Endothelial cell of umbilical vein (primary cell): ENCODE measurements around the gene GBX2. TPM values are rescaled to one million over a fixed set of nuclear protein-coding genes. Genes with fewer than 3 reads are reported as not detected.

ENCODE experiments used
- BruUV-seq: library from RNA; stranded (reverse); fragments of 400-500 nt; replicated peaks from 2 replicates; lab custom pipeline; 2021; lab: Mats Ljungman, UMichigan
- CTCF ChIA-PET: fragments of 300-600, 350-600 bp; sonication (Branson Sonifier 250); formaldehyde crosslinking; loops from one replicate; lab custom pipeline; 2021; ENCODE audit warnings: antibody characterized with exemption, inconsistent platforms; lab: Charles Lee
- POLR2A ChIA-PET: fragments of 300-600, 350-600 bp; sonication (Branson Sonifier 250); formaldehyde crosslinking; loops from one replicate; lab custom pipeline; 2021; ENCODE audit warnings: antibody characterized with exemption, inconsistent platforms; lab: Charles Lee
- DNase-seq: peaks from one replicate; pipeline ENCODE4 v3.0.0-alpha.2; 2011; ENCODE audit warnings: low read depth, low spot score
- FAIRE-seq: peaks from 2 replicates; lab custom pipeline; 2011; peaks lifted over from hg19 to GRCh38; lab: Jason Lieb, UNC
- H2AFZ ChIP-seq: 2 replicates; pipeline ENCODE4 v1.6.0; 2012; ENCODE audit warnings: low read depth, low read length, control low read depth, inconsistent platforms
- H3K27ac ChIP-seq: 2 replicates; pipeline ENCODE4 v1.5.1; 2011; ENCODE audit warnings: low read depth, mild to moderate bottlenecking, control low read depth, low read length, moderate library complexity; ENCODE audit not compliant: insufficient read depth
- H3K27me3 ChIP-seq, 2 experiments: 2 replicates each; pipeline versions ENCODE4 v1.6.0 to v1.6.1; 2011; ENCODE audit warnings: low read length in 2 of 2, mixed read lengths in 1 of 2; ENCODE audit not compliant: control insufficient read depth in 2 of 2, insufficient read depth in 2 of 2
- H3K36me3 ChIP-seq, 2 experiments: 2 replicates in 1 of 2; 3 replicates in 1 of 2; pipeline ENCODE4 v1.5.1; 2011; ENCODE audit warnings: low read length in 2 of 2, mild to moderate bottlenecking in 1 of 2, moderate library complexity in 1 of 2; ENCODE audit not compliant: control insufficient read depth in 2 of 2, insufficient read depth in 2 of 2; ENCODE audit errors: extremely low read depth in 1 of 2
- H3K4me1 ChIP-seq: 3 replicates; pipeline ENCODE4 v1.5.1; 2011; ENCODE audit warnings: mild to moderate bottlenecking, low read length; ENCODE audit not compliant: control insufficient read depth, insufficient read depth; ENCODE audit errors: extremely low read depth
- H3K4me2 ChIP-seq: 2 replicates; pipeline ENCODE4 v1.6.1; 2011; ENCODE audit warnings: low read length, control low read depth, mixed read lengths; ENCODE audit not compliant: insufficient read depth
- H3K4me3 ChIP-seq, 3 experiments: fragments of 200-600 bp in 1 of 3; sonication (generic), shearing (Covaris generic) in 1 of 3; replicated peaks in 1 of 3; 2 replicates each; pipeline ENCODE4 v1.5.1; 2011 to 2016; ENCODE audit warnings: control low read depth in 3 of 3, low read length in 3 of 3, mild to moderate bottlenecking in 2 of 3, inconsistent platforms in 1 of 3, low read depth in 1 of 3, moderate library complexity in 1 of 3; ENCODE audit not compliant: insufficient read depth in 1 of 3
- H3K79me2 ChIP-seq: 2 replicates; pipeline ENCODE4 v1.6.0; 2012; ENCODE audit warnings: low read length, inconsistent platforms; ENCODE audit not compliant: control insufficient read depth, insufficient read depth
- H3K9ac ChIP-seq: replicated peaks from 2 replicates; pipeline ENCODE3; 2011; ENCODE audit warnings: low read length, control low read depth; ENCODE audit not compliant: insufficient read depth; ENCODE audit errors: extremely low read depth
- H3K9me1 ChIP-seq: replicated peaks from 3 replicates; pipeline ENCODE4 v1.6.0; 2011; ENCODE audit warnings: mild to moderate bottlenecking, low read length; ENCODE audit not compliant: control insufficient read depth, insufficient read depth; ENCODE audit errors: extremely low read depth
- H3K9me3 ChIP-seq: replicated peaks from 2 replicates; pipeline ENCODE4 v1.5.1; 2012; ENCODE audit warnings: low read length, inconsistent platforms; ENCODE audit not compliant: control insufficient read depth, insufficient read depth
- H4K20me1 ChIP-seq: replicated peaks from 2 replicates; pipeline ENCODE3; 2011; ENCODE audit warnings: mild to moderate bottlenecking, low read length; ENCODE audit not compliant: control insufficient read depth, insufficient read depth; ENCODE audit errors: extremely low read depth
- FOS ChIP-seq: IDR thresholded peaks from 2 replicates; pipeline ENCODE4 v1.6.1; 2011; ENCODE audit warnings: mild to moderate bottlenecking, low read length, moderate library complexity, borderline replicate concordance; ENCODE audit not compliant: insufficient read depth
- JUN ChIP-seq: IDR thresholded peaks from 2 replicates; pipeline ENCODE4 v1.6.1; 2011; ENCODE audit warnings: borderline replicate concordance, low read depth; ENCODE audit not compliant: insufficient read length, insufficient read depth
- MAX ChIP-seq: IDR thresholded peaks from 2 replicates; pipeline ENCODE4 v1.6.1; 2011; ENCODE audit not compliant: insufficient read depth, insufficient read length
- MYC ChIP-seq: IDR thresholded peaks from one replicate; pipeline ENCODE4 v1.6.1; 2011; ENCODE audit warnings: mild to moderate bottlenecking, low read depth, low read length
- POLR2A ChIP-seq: IDR thresholded peaks from 2 replicates; pipeline ENCODE4 v1.6.1; 2012; ENCODE audit warnings: low read depth, mild to moderate bottlenecking, control low read depth, low read length
- POLR2AphosphoS5 ChIP-seq: IDR thresholded peaks from 2 replicates; pipeline ENCODE4 v1.6.1; 2012; ENCODE audit warnings: low read depth, mild to moderate bottlenecking, control low read depth, low read length, moderate library complexity; ENCODE audit not compliant: insufficient read depth
- dilution Hi-C: fragments of 300-500 bp; cut with MboI; formaldehyde crosslinking; loops from one replicate; pipeline ENCODE4 v1.15.0; 2019; ENCODE audit warnings: low sequenced_read_pairs; ENCODE audit not compliant: extremely low pct_ligation_motif_present
- intact Hi-C: fragments of 100-400 bp; cut with micrococcal nuclease; formaldehyde crosslinking; loops from one replicate; pipeline ENCODE4 v1.10.0; 2022
- polyA plus RNA-seq, 4 experiments: library from polyadenylated mRNA; depleted of rRNA in 3 of 4; stranded (reverse) in 3 of 4; unstranded in 1 of 4; fragments of >200 nt; gene quantifications; 2 replicates each; pipeline versions ENCODE4 v1.2.1 to v1.2.3, GENCODE V29; 2011 to 2012; ENCODE audit warnings: missing spikeins in 1 of 4
- total RNA-seq: library from RNA; stranded (reverse); gene quantifications from 2 replicates; pipeline ENCODE4 v1.2.3, GENCODE V29; 2021
- TF ChIP-seq, protein P1 (sequence below), 2 donors: IDR thresholded peaks; 1 replicate in 1 of 2; 2 replicates in 1 of 2; pipeline ENCODE4 v1.5.1; 2011; ENCODE audit warnings: low read length in 2 of 2, mild to moderate bottlenecking in 2 of 2, moderate library complexity in 2 of 2, control low read depth in 1 of 2, inconsistent platforms in 1 of 2, low read depth in 1 of 2; ENCODE audit not compliant: insufficient read depth in 1 of 2; ENCODE audit errors: extremely low read depth in 1 of 2

Gene GBX2
- total and polyA plus RNA-seq, 2 donors (not counting 3 experiments of a cell fraction or from before 2014, with no cell fraction given), result 3.0 to 3.6 TPM

DNA sequence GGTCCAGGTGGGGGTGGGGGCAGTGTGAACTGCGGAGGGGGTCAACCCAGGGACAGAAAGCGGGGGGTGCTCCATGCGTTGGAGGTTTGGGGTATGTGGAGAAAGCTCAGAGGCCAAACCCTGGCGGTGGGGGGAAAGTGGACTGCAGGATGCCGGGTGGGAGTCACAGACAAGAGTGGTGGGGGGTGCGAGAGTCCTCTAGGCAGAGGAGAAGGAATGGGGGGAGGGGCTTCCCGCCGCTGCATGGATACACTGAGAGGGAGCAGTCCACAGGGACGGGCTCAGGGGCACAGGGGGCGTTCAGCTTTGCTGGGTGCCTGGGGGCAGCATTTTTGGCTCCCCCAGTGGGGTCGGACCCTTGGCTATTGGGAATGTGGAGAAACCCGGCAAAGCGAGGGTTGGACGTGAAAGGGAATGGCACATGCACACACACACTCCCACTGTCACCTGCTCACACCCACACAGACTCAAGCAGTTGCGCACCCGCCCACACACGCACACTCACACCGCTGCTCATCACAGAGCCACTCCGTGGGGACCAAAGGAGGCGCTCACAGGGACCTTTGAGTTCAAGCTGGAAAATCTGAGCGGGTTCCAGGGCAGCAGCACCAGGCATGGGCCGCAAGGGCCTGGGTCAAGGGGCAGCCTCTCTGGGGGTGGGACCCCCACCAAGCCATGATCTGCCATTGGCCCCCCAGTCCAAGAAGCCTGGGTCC is 7.7 kb downstream of the GBX2 start:
- CTCF ChIA-PET, result interaction anchor here (1.4 to 2.6 kb wide), 3 partner anchors 15 to 381 kb away, joined by 4 to 7 read pairs (median 7); no protein-coding TSS in a partner anchor

DNA sequence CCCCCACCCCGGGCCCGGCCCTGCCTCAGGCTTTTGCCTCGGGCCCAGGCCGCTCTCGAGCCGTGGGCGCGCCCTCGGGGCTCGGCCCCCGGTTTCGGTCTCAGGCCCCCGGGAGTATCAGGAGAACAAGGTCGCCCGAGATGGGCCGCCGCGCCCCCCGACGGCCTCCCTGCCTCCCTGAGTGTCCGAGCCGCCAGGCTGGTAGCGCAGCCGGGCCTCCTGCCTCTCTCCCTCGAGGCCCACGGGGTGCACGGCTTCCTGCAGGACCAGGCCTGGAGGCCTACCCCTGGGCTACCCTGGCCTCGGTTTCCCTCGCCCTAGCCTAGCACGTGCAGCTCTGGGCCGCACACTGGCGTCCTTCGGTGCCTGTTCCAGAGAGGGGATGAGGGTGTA is 8.4 kb downstream of the GBX2 start:
- Histone ChIP-seq H3K79me2 (no peaks in the 10 kb centered on the region), H3K4me2 (no peak overlapping the region), H3K27me3 (peaks cover 0 to 10% of the 10 kb centered on the region in 2 experiments), H3K4me3 (no peak overlapping the region), H3K27ac (no peak overlapping the region), H3K36me3 (no peaks in the 10 kb centered on the region), H3K9ac (no peak overlapping the region), H2AFZ (no peak overlapping the region), H3K9me1 (no peaks in the 10 kb centered on the region), H4K20me1 (no peaks in the 10 kb centered on the region), H3K9me3 (no peaks in the 10 kb centered on the region), H3K4me1 (peaks cover 1% of the 10 kb centered on the region)
- DNase-seq, result no peak
- dilution Hi-C loops (no loop called here), intact Hi-C loops (no loop called here)
- ChIA-PET CTCF (interaction anchor here (1.4 to 2.2 kb wide), 2 partner anchors 18 to 380 kb away, joined by 3 to 7 read pairs; no protein-coding TSS in a partner anchor), POLR2A (no interaction called here)
- TF ChIP-seq MAX, result no peak
- no peak for TF ChIP-seq MYC
- TF ChIP-seq, protein P1, sequence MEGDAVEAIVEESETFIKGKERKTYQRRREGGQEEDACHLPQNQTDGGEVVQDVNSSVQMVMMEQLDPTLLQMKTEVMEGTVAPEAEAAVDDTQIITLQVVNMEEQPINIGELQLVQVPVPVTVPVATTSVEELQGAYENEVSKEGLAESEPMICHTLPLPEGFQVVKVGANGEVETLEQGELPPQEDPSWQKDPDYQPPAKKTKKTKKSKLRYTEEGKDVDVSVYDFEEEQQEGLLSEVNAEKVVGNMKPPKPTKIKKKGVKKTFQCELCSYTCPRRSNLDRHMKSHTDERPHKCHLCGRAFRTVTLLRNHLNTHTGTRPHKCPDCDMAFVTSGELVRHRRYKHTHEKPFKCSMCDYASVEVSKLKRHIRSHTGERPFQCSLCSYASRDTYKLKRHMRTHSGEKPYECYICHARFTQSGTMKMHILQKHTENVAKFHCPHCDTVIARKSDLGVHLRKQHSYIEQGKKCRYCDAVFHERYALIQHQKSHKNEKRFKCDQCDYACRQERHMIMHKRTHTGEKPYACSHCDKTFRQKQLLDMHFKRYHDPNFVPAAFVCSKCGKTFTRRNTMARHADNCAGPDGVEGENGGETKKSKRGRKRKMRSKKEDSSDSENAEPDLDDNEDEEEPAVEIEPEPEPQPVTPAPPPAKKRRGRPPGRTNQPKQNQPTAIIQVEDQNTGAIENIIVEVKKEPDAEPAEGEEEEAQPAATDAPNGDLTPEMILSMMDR (IDR thresholded peaks at IDR 0.05; ENCODE audit: extremely low read depth in 1 of 2, insufficient read depth in 1 of 2, low read depth in 1 of 2, low read length in 2 of 2), result no peak
- TF ChIP-seq FOS, result no peak
- FAIRE-seq, result no peak
- no TSS peak for BruUV-seq

More for the DNA sequence above, 7.7 kb downstream of the GBX2 start:
- H4K20me1 ChIP-seq, result no peaks in the 10 kb centered on the region
- no peaks in the 10 kb centered on the region for H3K9me3 ChIP-seq
- peaks cover 8% of the 10 kb centered on the region for H3K4me1 ChIP-seq
- DNase-seq (no peak), FAIRE-seq (no peak)
- intact Hi-C loops (no loop called here), dilution Hi-C loops (no loop called here)
- H3K9ac ChIP-seq, result no peak overlapping the region
- no peaks in the 10 kb centered on the region for H3K79me2 ChIP-seq
- no peak overlapping the region for H3K27ac ChIP-seq
- no peak overlapping the region for H3K4me2 ChIP-seq
- H3K9me1 ChIP-seq, result no peaks in the 10 kb centered on the region
- no TSS peak for BruUV-seq
- peaks cover 0 to 10% of the 10 kb centered on the region in 2 experiments for H3K27me3 ChIP-seq
- no peaks in the 10 kb centered on the region for H3K36me3 ChIP-seq
- H2AFZ ChIP-seq, result no peak overlapping the region
- peak; percentile 51 for TF ChIP-seq POLR2A
- TF ChIP-seq MAX, result no peak
- TF ChIP-seq JUN, result no peak
- TF ChIP-seq POLR2AphosphoS5, result no peak
- TF ChIP-seq FOS, result no peak
- no peak overlapping the region for H3K4me3 ChIP-seq
- POLR2A ChIA-PET, result no interaction called here
